Adrenal gland (tissue), 12 donors: ENCODE results near the gene NUTM1. TPM values are rescaled to one million over a fixed set of nuclear protein-coding genes. Genes with fewer than 3 reads are reported as not detected.
"Not testable (repeated sequence)": the region's sequence is repeated elsewhere in the genome, so short reads cannot be mapped to it uniquely, and the experiment has no call there.

Experiments used
- DNase-seq, 7 donors: peaks; one replicate each; pipeline ENCODE4 v3.0.0-alpha.2; 2019 to 2020
- H3K27ac ChIP-seq, 5 donors: fragments of 200-600 bp; sonication (generic) in 4 of 5; 1 replicate in 3 of 5; 2 replicates in 2 of 5; pipeline versions ENCODE4 v1.5.1 to v1.8.0; 2016 to 2020; ENCODE audit warnings: mild to moderate bottlenecking in 1 of 5
- H3K27me3 ChIP-seq: fragments of 200-600 bp; 2 replicates; pipeline ENCODE4 v1.8.0; 2021
- H3K36me3 ChIP-seq, 2 donors: fragments of 200-600 bp; replicated peaks in 1 of 2; 1 replicate in 1 of 2; 2 replicates in 1 of 2; pipeline versions ENCODE4 v1.5.1 to v1.8.0; 2018 to 2022
- H3K4me1 ChIP-seq, 2 donors: fragments of 200-600 bp; replicated peaks in 1 of 2; 1 replicate in 1 of 2; 2 replicates in 1 of 2; pipeline versions ENCODE4 v1.5.1 to v1.8.0; 2018 to 2021
- H3K4me3 ChIP-seq, 4 donors: fragments of 200-600 bp; sonication (generic) in 3 of 4; one replicate each; pipeline ENCODE4 v1.5.1; 2016 to 2018
- H3K9me3 ChIP-seq, 3 donors: fragments of 200-600 bp; sonication (generic) in 1 of 3; replicated peaks in 1 of 3; 1 replicate in 2 of 3; 2 replicates in 1 of 3; pipeline versions ENCODE4 v1.5.1 to v1.8.0; 2016 to 2021
- CTCF ChIP-seq, 6 experiments: fragments of 450-650 bp in 4 of 6; fragments of 200-600 bp in 2 of 6; sonication (generic) in 1 of 6; IDR thresholded peaks; 1 replicate in 5 of 6; 2 replicates in 1 of 6; pipeline versions ENCODE4 v1.5.1 to v1.8.0; 2016 to 2021; ENCODE audit warnings: antibody characterized with exemption in 6 of 6, mild to moderate bottlenecking in 2 of 6, moderate library complexity in 1 of 6
- POLR2A ChIP-seq, 2 donors: fragments of 450-650 bp; IDR thresholded peaks; one replicate each; pipeline ENCODE4 v1.6.1; 2017; ENCODE audit warnings: antibody characterized with exemption in 2 of 2, mild to moderate bottlenecking in 2 of 2, moderate library complexity in 1 of 2
- WGBS, 4 donors: extraction: QIAGEN DNeasy Blood & Tissue Kit in 2 of 4; methylation state at CpG; one replicate each; pipeline versions ENCODE4 v1.1.5 to v1.1.7; 2013 to 2017; 5-methylcytosine and 5-hydroxymethylcytosine counted together
- intact Hi-C, 2 donors: fragments of 100-400 bp; cut with DNase I; formaldehyde crosslinking; loops; one replicate each; pipeline versions ENCODE4 v1.14.1 to v1.15.0; 2022 to 2023
- polyA plus RNA-seq, 3 donors: library from polyadenylated mRNA; stranded (reverse); fragments of 200-250 nt in 2 of 3; fragments of 350-450 nt in 1 of 3; fragmentation: Illumina TruSeq in 1 of 3; extraction: RNeasy Lipid Tissue Mini Kit (QIAGEN cat#74804) in 1 of 3; gene quantifications; one replicate each; pipeline ENCODE4 v1.2.3, GENCODE V29; 2013 to 2014
- total RNA-seq, 9 donors: library from RNA; depleted of rRNA in 4 of 9; stranded (reverse); fragments of >200 nt in 4 of 9; fragments of 120-200 nt in 1 of 9; fragmentation: NEBNext Ultra II Directional in 1 of 9; extraction: Animal tissue kit (Norgen Biotek cat#: 25700) in 1 of 9; gene quantifications; one replicate each; pipeline versions ENCODE4 v1.1.0 to v1.2.4, GENCODE V29; 2013 to 2023
- donor health status: healthy with polysubstance abuse.
- donor health status: Bipolar disorder and iron deficiency.
- donor health status: DM: yes; HTN: yes; CAD: no.
- donor health status: DM: no; HTN: no; CAD: no.
- donor health status: DM: no; HTN: no; CAD: no.
- donor health status: DM: yes; HTN: yes; CAD: no.

NUTM1 gene
- total and polyA plus RNA-seq, 12 donors: 0.05 to 0.22 TPM; not detected in 10

GRCh38 chr15:34370129-34370528 lies 27.0 kb downstream of the NUTM1 start:
- no peaks in the 10 kb centered on the region for H3K9me3 ChIP-seq
- intact Hi-C loops: no loop called here
- no peak overlapping the region for H3K27ac ChIP-seq
- no peak overlapping the region for H3K4me3 ChIP-seq
- WGBS, 4 donors: 59 to 63% (median 61%) methylated on average over 2 of the region's 2 CpGs
- H3K27me3 ChIP-seq: no peaks in the 10 kb centered on the region
- H3K4me1 ChIP-seq: peaks cover 0 to 5% of the 10 kb centered on the region in 2 donors
- no peak for DNase-seq
- H3K36me3 ChIP-seq: no peaks in the 10 kb centered on the region
- TF ChIP-seq POLR2A (IDR thresholded peaks at IDR 0.05): no peak
- no peak for TF ChIP-seq CTCF (IDR thresholded peaks at IDR 0.05)

GRCh38 chr15:34370643-34371042 lies 27.5 kb downstream of the NUTM1 start:
- WGBS, 4 donors: 37 to 60% (median 53%) methylated on average over 2 of the region's 2 CpGs
- no peak for DNase-seq
- no peaks in the 10 kb centered on the region for H3K27me3 ChIP-seq
- no peak overlapping the region for H3K27ac ChIP-seq
- intact Hi-C loops: no loop called here
- H3K36me3 ChIP-seq: no peaks in the 10 kb centered on the region
- no peak overlapping the region for H3K4me3 ChIP-seq
- TF ChIP-seq POLR2A (IDR thresholded peaks at IDR 0.05): no peak
- TF ChIP-seq CTCF (IDR thresholded peaks at IDR 0.05): no peak
- H3K4me1 ChIP-seq: peaks cover 0 to 1% of the 10 kb centered on the region in 2 donors
- H3K9me3 ChIP-seq: no peaks in the 10 kb centered on the region

- no peaks in the 10 kb centered on the region for H3K4me1 ChIP-seq
- intact Hi-C loops: no loop called here
- H3K4me3 ChIP-seq: no peak overlapping the region
- TF ChIP-seq CTCF (IDR thresholded peaks at IDR 0.05) (no peak), POLR2A (IDR thresholded peaks at IDR 0.05) (no peak)
- no peaks in the 10 kb centered on the region for H3K27me3 ChIP-seq
- H3K36me3 ChIP-seq: no peaks in the 10 kb centered on the region
- peak in 1 of 7 donors; percentile 42 for DNase-seq
- H3K27ac ChIP-seq: no peak overlapping the region
- WGBS, 4 donors: 80 to 96% (median 87%) methylated on average over 1 to 8 of the region's 8 CpGs
- H3K9me3 ChIP-seq: no peaks in the 10 kb centered on the region
Observed at GRCh38 chr15:34373951-34374350, 30.8 kb downstream of the NUTM1 start.

- no peak for TF ChIP-seq CTCF (IDR thresholded peaks at IDR 0.05)
- TF ChIP-seq POLR2A (IDR thresholded peaks at IDR 0.05): no peak
- intact Hi-C loops: no loop called here
Observed at GRCh38 chr15:34374816-34375215, 31.7 kb downstream of the NUTM1 start.

GRCh38 chr15:34375541-34375940 lies 32.4 kb downstream of the NUTM1 start:
- WGBS, 4 donors: 88 to 100% (median 95%) methylated on average over 2 of the region's 2 CpGs
- intact Hi-C loops: not testable (repeated sequence)
- DNase-seq: peak in 1 of 7 donors; percentile 15

More at GRCh38 chr15:34374816-34375215, 31.7 kb downstream of the NUTM1 start:
- 48 to 71% (median 58%) methylated on average over 2 of the region's 2 CpGs for WGBS, 4 donors
- no peaks in the 10 kb centered on the region for H3K36me3 ChIP-seq
- no peaks in the 10 kb centered on the region for H3K4me1 ChIP-seq
- H3K4me3 ChIP-seq: no peak overlapping the region
- DNase-seq: no peak
- H3K9me3 ChIP-seq: no peaks in the 10 kb centered on the region
- no peak overlapping the region for H3K27ac ChIP-seq
- no peaks in the 10 kb centered on the region for H3K27me3 ChIP-seq

More at GRCh38 chr15:34375541-34375940, 32.4 kb downstream of the NUTM1 start:
- not testable (repeated sequence) for H3K9me3 ChIP-seq, H3K4me3 ChIP-seq, H3K27me3 ChIP-seq, H3K36me3 ChIP-seq, H3K27ac ChIP-seq, H3K4me1 ChIP-seq
